ENCODE measurements around the gene SRCIN1.
"Not testable (repeated sequence)": the region's sequence is repeated elsewhere in the genome, so short reads cannot be mapped to it uniquely, and the experiment has no call there.

SRCIN1 gene

DNA sequence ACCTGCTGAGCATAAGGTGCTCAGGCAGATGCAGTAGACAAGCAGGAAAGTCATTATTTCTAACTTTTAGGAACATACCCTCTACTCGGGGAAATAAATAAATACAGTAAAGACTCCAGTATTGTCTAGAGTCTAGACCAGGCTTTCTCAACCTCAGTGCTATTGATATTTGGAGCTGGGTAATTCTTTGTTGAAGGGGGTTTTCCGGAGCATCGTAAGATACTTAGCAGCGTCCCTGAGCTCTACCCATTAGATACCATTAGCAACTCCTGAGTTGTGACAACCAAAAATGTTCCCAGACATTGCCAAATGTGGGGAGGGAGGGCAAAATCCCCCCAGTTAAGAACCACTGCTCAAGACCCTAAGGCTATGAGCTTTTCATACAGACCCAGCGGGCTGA, 47.9 kb upstream of the SRCIN1 start:
- ATAC-seq = no peak
- TF ChIP-seq ZNF565 (CRISPR knock-in tag; conservative IDR thresholded peaks at IDR 0.05; ENCODE audit: low read depth) (no peak), ZNF70 (CRISPR knock-in tag; IDR thresholded peaks at IDR 0.05) (no peak), PPARA (CRISPR knock-in tag; IDR thresholded peaks at IDR 0.05; ENCODE audit: borderline replicate concordance) (no peak), TCF4 (CRISPR knock-in tag; IDR thresholded peaks at IDR 0.05; ENCODE audit: borderline replicate concordance) (no peak), ISL1 (CRISPR knock-in tag; IDR thresholded peaks at IDR 0.05) (no peak), ZFP3 (CRISPR knock-in tag; IDR thresholded peaks at IDR 0.05) (no peak), RARB (CRISPR knock-in tag; IDR thresholded peaks at IDR 0.05) (no peak), CSDC2 (CRISPR knock-in tag; IDR thresholded peaks at IDR 0.05) (no peak), ESRRG (CRISPR knock-in tag; IDR thresholded peaks at IDR 0.05) (no peak), SNAI2 (CRISPR knock-in tag; IDR thresholded peaks at IDR 0.05) (no peak)
- TF ChIP-seq, protein P1, sequence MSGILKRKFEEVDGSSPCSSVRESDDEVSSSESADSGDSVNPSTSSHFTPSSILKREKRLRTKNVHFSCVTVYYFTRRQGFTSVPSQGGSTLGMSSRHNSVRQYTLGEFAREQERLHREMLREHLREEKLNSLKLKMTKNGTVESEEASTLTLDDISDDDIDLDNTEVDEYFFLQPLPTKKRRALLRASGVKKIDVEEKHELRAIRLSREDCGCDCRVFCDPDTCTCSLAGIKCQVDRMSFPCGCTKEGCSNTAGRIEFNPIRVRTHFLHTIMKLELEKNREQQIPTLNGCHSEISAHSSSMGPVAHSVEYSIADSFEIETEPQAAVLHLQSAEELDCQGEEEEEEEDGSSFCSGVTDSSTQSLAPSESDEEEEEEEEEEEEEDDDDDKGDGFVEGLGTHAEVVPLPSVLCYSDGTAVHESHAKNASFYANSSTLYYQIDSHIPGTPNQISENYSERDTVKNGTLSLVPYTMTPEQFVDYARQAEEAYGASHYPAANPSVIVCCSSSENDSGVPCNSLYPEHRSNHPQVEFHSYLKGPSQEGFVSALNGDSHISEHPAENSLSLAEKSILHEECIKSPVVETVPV (CRISPR knock-in tag; IDR thresholded peaks at IDR 0.05) = no peak
- TF ChIP-seq, protein P2, sequence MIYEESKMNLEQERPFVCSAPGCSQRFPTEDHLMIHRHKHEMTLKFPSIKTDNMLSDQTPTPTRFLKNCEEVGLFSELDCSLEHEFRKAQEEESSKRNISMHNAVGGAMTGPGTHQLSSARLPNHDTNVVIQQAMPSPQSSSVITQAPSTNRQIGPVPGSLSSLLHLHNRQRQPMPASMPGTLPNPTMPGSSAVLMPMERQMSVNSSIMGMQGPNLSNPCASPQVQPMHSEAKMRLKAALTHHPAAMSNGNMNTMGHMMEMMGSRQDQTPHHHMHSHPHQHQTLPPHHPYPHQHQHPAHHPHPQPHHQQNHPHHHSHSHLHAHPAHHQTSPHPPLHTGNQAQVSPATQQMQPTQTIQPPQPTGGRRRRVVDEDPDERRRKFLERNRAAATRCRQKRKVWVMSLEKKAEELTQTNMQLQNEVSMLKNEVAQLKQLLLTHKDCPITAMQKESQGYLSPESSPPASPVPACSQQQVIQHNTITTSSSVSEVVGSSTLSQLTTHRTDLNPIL (CRISPR knock-in tag; IDR thresholded peaks at IDR 0.05; ENCODE audit: low read depth) = no peak
- TF ChIP-seq, protein P3, sequence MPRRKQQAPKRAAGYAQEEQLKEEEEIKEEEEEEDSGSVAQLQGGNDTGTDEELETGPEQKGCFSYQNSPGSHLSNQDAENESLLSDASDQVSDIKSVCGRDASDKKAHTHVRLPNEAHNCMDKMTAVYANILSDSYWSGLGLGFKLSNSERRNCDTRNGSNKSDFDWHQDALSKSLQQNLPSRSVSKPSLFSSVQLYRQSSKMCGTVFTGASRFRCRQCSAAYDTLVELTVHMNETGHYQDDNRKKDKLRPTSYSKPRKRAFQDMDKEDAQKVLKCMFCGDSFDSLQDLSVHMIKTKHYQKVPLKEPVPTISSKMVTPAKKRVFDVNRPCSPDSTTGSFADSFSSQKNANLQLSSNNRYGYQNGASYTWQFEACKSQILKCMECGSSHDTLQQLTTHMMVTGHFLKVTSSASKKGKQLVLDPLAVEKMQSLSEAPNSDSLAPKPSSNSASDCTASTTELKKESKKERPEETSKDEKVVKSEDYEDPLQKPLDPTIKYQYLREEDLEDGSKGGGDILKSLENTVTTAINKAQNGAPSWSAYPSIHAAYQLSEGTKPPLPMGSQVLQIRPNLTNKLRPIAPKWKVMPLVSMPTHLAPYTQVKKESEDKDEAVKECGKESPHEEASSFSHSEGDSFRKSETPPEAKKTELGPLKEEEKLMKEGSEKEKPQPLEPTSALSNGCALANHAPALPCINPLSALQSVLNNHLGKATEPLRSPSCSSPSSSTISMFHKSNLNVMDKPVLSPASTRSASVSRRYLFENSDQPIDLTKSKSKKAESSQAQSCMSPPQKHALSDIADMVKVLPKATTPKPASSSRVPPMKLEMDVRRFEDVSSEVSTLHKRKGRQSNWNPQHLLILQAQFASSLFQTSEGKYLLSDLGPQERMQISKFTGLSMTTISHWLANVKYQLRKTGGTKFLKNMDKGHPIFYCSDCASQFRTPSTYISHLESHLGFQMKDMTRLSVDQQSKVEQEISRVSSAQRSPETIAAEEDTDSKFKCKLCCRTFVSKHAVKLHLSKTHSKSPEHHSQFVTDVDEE (CRISPR knock-in tag; IDR thresholded peaks at IDR 0.05) = no peak

DNA sequence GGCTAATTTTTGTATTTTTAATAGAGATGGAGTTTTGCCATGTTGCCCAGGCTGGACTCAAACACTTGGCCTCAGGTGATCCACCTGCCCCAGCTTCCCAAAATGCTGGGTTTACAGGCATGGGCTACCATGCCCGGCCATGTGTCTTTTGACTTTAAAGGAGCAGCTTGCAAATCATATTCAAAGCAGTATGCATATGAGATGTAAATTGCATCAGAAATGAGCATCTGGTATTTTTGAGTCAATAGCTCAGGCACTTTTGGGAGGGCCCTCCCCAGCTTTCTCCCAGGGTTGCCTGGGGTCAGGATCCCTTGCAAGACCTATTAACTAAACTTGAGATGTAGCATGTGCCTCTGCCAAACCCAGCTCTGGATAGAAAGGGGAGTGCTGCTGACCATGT, 47.5 kb upstream of the SRCIN1 start:
- TF ChIP-seq OSR1 (CRISPR knock-in tag; IDR thresholded peaks at IDR 0.05) = no peak
- no peak for TF ChIP-seq CSDC2 (CRISPR knock-in tag; IDR thresholded peaks at IDR 0.05)
- TF ChIP-seq BACH2 (CRISPR knock-in tag; IDR thresholded peaks at IDR 0.05; ENCODE audit: borderline replicate concordance) = no peak
- TF ChIP-seq, protein P4, sequence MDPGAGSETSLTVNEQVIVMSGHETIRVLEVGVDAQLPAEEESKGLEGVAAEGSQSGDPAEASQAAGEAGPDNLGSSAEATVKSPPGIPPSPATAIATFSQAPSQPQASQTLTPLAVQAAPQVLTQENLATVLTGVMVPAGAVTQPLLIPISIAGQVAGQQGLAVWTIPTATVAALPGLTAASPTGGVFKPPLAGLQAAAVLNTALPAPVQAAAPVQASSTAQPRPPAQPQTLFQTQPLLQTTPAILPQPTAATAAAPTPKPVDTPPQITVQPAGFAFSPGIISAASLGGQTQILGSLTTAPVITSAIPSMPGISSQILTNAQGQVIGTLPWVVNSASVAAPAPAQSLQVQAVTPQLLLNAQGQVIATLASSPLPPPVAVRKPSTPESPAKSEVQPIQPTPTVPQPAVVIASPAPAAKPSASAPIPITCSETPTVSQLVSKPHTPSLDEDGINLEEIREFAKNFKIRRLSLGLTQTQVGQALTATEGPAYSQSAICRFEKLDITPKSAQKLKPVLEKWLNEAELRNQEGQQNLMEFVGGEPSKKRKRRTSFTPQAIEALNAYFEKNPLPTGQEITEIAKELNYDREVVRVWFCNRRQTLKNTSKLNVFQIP (CRISPR knock-in tag; IDR thresholded peaks at IDR 0.05; ENCODE audit: borderline replicate concordance, low read depth) = no peak
- no peak for TF ChIP-seq ZNF70 (CRISPR knock-in tag; IDR thresholded peaks at IDR 0.05)
- no peak for TF ChIP-seq PPARA (CRISPR knock-in tag; IDR thresholded peaks at IDR 0.05; ENCODE audit: borderline replicate concordance)
- no peak for TF ChIP-seq GLIS3 (CRISPR knock-in tag; IDR thresholded peaks at IDR 0.05)
- TF ChIP-seq ZFP3 (CRISPR knock-in tag; IDR thresholded peaks at IDR 0.05) = no peak
- TF ChIP-seq, protein P1 (CRISPR knock-in tag; IDR thresholded peaks at IDR 0.05) = no peak
- no peak for TF ChIP-seq ESRRG (CRISPR knock-in tag; IDR thresholded peaks at IDR 0.05)
- TF ChIP-seq ZNF565 (CRISPR knock-in tag; conservative IDR thresholded peaks at IDR 0.05; ENCODE audit: low read depth) = no peak
- TF ChIP-seq RARB (CRISPR knock-in tag; IDR thresholded peaks at IDR 0.05) = no peak
- TF ChIP-seq, protein P5, sequence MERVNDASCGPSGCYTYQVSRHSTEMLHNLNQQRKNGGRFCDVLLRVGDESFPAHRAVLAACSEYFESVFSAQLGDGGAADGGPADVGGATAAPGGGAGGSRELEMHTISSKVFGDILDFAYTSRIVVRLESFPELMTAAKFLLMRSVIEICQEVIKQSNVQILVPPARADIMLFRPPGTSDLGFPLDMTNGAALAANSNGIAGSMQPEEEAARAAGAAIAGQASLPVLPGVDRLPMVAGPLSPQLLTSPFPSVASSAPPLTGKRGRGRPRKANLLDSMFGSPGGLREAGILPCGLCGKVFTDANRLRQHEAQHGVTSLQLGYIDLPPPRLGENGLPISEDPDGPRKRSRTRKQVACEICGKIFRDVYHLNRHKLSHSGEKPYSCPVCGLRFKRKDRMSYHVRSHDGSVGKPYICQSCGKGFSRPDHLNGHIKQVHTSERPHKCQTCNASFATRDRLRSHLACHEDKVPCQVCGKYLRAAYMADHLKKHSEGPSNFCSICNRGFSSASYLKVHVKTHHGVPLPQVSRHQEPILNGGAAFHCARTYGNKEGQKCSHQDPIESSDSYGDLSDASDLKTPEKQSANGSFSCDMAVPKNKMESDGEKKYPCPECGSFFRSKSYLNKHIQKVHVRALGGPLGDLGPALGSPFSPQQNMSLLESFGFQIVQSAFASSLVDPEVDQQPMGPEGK (CRISPR knock-in tag; IDR thresholded peaks at IDR 0.05; ENCODE audit: borderline replicate concordance) = no peak
- no peak for TF ChIP-seq TOX (CRISPR knock-in tag; IDR thresholded peaks at IDR 0.05; ENCODE audit: borderline replicate concordance)
- no peak for TF ChIP-seq ISL1 (CRISPR knock-in tag; IDR thresholded peaks at IDR 0.05)
- TF ChIP-seq, protein P2 (CRISPR knock-in tag; IDR thresholded peaks at IDR 0.05; ENCODE audit: low read depth) = no peak
- TF ChIP-seq TCF4 (CRISPR knock-in tag; IDR thresholded peaks at IDR 0.05; ENCODE audit: borderline replicate concordance) = no peak
- no peak for ATAC-seq

DNA sequence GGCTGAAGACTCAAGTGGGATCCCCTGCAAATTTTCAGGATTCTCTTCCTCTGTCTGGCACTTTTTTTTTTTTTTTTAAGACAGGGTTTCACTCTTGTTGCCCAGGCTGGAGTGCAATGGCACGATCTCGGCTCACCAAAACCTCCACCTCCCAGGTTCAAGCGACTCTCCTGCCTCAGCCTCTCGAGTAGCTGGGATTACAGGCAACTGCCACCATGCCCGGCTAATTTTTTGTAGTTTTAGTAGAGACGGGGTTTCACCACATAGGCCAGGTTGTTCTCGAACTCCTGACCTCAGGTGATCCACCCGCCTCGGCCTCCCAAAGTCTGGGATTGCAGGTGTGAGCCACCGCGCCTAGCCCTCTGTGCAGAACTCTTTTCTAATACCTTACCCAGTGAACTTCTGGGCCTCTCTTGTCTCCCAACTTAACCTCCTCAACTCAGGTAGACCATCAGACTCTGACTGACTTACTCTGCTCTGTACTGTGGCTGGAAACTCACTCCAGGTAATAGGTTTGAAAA, 45.0 kb upstream of the SRCIN1 start:
- ATAC-seq = not testable (repeated sequence)

Data from SK-N-SH treated with all-trans-retinoic acid at 6 μM for 48 hours (cell line).